A549 (cell line): ENCODE measurements around the gene TFCP2.

ENCODE experiments used
- NFE2L2 ChIP-seq: fragments of 150-350 bp; conservative IDR thresholded peaks from 2 replicates; pipeline ENCODE4 v1.6.1; 2014; ENCODE audit warnings: low read length
- REST ChIP-seq: fragments of 200-600 bp; sonication (generic); IDR thresholded peaks from 2 replicates; pipeline ENCODE4 v1.6.1; 2016; ENCODE audit warnings: antibody characterized with exemption, mild to moderate bottlenecking, moderate library complexity
- RNF2 ChIP-seq: fragments of 200-600 bp; sonication (generic); IDR thresholded peaks from 2 replicates; pipeline ENCODE4 v1.6.1; 2016; ENCODE audit warnings: low read depth, mild to moderate bottlenecking, antibody characterized with exemption, moderate library complexity, borderline replicate concordance
- TF ChIP-seq, protein P1 (sequence below): fragments of >200 bp; sonication (Bioruptor Twin); formaldehyde crosslinking; IDR thresholded peaks from 3 replicates; pipeline ENCODE4 v1.5.1; 2016

GRCh38 chr12:51128919-51129318, 44.0 kb downstream of the TFCP2 start:
- TF ChIP-seq RNF2 (no peak), REST (no peak), NFE2L2 (no peak)
- TF ChIP-seq, protein P1, sequence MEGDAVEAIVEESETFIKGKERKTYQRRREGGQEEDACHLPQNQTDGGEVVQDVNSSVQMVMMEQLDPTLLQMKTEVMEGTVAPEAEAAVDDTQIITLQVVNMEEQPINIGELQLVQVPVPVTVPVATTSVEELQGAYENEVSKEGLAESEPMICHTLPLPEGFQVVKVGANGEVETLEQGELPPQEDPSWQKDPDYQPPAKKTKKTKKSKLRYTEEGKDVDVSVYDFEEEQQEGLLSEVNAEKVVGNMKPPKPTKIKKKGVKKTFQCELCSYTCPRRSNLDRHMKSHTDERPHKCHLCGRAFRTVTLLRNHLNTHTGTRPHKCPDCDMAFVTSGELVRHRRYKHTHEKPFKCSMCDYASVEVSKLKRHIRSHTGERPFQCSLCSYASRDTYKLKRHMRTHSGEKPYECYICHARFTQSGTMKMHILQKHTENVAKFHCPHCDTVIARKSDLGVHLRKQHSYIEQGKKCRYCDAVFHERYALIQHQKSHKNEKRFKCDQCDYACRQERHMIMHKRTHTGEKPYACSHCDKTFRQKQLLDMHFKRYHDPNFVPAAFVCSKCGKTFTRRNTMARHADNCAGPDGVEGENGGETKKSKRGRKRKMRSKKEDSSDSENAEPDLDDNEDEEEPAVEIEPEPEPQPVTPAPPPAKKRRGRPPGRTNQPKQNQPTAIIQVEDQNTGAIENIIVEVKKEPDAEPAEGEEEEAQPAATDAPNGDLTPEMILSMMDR = no peak
